D341Med (cell line): Measurements from ENCODE around the gene IPO13.
A peak's percentile ranks its signal among the peaks of the same experiment; 100 is the strongest.

Experiments
- DNase-seq: peaks from one replicate; pipeline ENCODE4 v3.0.0; 2012; ENCODE audit warnings: low spot score

Gene IPO13

DNA sequence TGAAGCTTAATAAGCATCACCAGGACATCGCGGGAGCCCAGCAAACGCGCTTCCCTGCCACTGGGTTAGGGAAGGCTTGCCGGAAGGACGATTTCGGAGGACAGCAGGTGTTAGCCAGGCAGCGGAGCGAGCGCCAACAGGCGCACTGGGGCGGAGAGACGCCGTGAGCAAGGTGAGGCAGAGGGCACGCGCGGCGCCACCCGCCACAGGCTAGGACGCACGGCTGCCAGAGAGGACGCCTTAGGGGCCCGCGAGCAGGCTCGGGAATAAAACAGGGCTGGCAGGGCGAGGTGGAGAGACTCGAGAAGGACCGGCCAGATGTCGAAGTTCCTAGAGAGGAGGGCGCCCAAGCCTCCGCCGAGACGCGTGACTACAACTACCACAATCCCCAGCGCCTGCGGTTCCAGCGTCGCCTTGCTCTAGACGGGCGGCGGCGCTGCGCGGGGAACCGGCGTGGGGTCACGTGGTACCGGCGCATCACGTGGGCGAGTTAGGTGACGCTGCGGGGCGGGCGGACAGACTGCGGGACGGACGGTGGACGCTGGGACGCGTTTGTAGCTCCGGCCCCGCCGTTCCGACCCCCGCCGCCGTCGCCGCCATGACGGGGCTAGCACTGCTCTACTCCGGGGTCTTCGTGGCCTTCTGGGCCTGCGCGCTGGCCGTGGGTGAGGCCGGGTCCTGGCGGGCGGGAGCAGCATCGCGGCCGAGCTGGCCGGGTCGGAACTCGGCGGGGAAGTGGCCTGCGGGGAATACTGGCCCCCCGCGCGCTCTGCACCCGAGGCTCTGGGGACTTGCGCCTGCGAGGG lies 27.9 kb downstream of the IPO13 start, which contains the start of gene ATP6V0B:
Gene ATP6V0B, plus strand, starts transcription at position 518 of the 806 bp plus-strand sequence. Its CDS starts 81 bp downstream, at position 599.
- DNase-seq: peak; percentile 93

DNA sequence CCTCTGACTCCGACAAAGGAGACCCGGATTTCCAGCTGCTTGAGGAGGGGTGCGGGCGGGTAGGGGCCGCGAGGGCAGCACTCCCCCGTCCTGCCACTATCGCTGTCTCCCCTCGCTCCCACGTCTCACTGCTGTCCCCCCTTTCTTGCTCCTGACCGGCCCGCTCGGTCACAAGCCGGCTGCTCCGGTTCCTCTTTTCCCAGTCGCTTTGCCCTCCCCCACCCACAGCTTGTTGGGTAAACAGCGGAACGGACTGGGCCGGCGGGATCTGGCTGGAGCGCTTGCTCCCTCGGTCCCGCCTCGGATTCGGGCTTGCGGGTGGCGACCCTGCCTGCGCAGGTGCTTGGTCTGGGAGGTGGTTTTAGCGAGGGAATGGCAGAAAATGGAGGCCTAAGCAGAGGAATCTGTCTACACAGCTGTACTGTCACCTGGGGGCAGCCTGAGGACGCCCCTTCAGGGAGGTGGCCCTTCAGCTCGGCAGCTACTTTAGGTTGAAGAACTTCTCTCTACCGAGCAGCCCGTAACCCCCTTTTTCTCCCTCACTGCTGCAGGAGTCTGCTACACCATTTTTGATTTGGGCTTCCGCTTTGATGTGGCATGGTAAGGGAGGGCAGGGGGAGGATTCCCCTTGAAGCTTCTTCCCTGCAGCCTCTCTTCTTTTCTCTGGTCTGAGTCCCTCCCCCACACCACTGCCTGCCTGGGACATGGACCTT lies 28.7 kb downstream of the IPO13 start:
- no peak for DNase-seq

DNA sequence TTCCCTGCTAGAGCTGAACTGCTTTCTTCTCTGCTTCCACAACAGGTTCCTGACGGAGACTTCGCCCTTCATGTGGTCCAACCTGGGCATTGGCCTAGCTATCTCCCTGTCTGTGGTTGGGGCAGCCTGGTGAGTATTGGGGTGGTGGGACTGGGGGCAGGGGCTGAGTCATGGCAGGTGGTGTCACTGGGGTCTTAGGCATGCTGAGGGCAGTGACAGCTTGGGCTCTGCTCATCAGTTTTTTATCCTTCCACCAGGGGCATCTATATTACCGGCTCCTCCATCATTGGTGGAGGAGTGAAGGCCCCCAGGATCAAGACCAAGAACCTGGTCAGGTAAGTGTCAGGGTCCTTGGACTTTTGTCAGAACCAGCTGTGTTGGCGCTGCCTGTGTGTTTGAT lies 29.3 kb downstream of the IPO13 start:
- no peak for DNase-seq

DNA sequence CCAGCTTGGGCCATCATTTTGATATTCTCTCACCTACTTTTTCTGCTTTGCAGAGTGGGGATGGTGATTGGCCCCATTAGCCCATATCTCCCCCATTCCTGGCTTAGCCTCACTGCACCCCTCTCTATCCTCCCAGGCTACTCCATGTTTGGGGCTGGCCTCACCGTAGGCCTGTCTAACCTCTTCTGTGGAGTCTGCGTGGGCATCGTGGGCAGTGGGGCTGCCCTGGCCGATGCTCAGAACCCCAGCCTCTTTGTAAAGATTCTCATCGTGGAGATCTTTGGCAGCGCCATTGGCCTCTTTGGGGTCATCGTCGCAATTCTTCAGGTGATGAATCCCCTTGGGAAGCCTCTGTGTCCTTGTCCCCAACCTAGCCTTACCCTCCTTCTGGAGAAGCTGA lies 30.1 kb downstream of the IPO13 start:
- no peak for DNase-seq

DNA sequence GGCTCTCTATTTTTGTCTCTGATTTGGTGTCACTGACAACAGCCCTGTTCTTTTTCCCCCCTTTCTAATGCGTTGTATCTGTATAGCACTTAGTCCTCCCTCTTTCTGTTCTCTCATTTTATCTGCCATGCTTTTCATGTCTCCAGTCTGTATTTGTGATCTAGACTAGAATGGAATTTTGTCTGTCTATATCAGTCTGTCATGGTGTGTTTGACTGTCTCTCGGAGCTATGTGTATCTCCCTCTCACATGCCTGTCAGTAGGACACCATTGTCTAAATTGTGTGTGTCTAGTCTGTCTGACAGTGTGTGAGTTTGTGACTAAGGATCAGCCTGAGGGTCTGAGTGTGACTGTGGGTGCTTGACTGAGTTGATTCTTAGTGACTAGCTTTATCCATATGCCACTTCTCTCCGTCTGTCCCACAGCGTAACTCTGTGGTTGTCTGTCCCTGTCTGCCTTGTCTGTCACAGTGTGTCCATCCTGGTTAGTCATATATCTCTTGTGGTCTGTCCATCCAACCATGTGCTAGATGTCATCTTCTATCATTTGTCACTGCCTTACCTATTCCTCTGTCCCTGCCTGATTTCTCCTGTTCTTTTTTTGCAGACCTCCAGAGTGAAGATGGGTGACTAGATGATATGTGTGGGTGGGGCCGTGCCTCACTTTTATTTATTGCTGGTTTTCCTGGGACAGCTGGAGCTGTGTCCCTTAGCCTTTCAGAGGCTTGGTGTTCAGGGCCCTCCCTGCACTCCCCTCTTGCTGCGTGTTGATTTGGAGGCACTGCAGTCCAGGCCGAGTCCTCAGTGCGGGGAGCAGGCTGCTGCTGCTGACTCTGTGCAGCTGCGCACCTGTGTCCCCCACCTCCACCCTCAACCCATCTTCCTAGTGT lies 30.9 kb downstream of the IPO13 start:
- DNase-seq: no peak

DNA sequence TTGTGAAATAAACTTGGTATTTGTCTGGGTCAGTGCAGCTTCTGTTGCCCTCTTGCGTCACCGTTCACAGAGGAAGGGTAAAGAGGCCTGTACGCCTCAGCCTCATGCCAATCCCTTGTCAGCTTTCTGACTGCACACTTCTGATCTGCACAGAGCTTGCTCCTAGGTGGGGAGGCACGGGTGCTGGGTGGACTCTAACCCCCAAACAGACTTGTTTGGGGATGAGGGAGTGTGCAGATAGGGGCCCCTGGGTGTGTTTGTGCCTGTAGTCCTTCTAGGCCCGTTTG lies 31.5 kb downstream of the IPO13 start:
- DNase-seq: no peak

DNA sequence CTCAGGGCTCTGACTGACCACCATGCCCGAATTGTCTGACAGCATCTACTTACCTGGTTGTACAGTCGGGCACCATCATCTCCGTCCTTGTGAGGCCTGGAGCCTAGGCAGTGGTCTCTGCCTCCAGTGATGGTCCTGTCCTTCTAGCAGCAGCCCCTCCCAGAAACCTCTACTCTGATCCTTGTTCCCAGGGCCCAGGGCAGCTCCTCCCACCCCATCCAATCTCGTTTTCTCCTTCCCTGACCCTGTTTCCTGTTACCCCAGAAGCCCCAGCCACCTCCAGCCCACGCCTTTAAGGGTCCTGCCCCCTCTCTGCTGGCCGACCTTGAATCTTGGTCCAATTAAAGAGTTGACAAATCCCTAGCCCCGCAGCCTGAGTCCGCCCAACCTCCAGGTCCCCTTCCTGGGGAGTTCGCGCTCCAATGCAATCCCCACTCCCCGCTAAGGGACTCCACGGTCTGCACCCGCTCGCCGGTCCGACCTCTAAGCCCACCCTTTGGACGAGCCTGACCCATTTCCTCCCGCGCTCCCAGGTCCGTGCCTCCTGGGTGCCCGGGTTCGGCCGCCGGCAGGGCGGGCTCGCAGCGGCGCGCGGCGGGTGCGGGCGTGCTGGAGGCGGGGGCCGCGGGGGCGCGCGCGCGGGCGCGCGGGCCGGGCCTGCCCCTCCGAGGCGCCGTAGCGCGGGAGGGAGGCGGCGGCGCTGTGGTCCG lies 32.0 kb downstream of the IPO13 start, which contains the start of gene B4GALT2:
Gene B4GALT2, plus strand, starts transcription at position 660 of the 710 bp plus-strand sequence. CDS start 1,951 bp downstream, outside the sequence.
- DNase-seq: peak; percentile 91

DNA sequence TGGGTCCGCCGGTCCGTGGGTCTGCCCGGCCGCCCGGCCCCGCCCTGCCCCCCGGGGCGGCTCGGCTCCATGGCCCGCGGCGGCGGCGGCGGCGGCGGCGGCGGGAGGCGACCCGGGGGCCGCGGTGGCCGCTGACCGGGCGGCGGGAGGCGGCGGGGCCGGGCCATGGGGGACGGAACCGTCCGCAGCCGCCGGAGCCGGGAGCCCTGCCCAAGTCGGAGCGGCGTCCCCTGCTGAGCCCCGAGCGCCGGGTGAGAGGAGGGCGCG lies 32.4 kb downstream of the IPO13 start:
- no peak for DNase-seq

DNA sequence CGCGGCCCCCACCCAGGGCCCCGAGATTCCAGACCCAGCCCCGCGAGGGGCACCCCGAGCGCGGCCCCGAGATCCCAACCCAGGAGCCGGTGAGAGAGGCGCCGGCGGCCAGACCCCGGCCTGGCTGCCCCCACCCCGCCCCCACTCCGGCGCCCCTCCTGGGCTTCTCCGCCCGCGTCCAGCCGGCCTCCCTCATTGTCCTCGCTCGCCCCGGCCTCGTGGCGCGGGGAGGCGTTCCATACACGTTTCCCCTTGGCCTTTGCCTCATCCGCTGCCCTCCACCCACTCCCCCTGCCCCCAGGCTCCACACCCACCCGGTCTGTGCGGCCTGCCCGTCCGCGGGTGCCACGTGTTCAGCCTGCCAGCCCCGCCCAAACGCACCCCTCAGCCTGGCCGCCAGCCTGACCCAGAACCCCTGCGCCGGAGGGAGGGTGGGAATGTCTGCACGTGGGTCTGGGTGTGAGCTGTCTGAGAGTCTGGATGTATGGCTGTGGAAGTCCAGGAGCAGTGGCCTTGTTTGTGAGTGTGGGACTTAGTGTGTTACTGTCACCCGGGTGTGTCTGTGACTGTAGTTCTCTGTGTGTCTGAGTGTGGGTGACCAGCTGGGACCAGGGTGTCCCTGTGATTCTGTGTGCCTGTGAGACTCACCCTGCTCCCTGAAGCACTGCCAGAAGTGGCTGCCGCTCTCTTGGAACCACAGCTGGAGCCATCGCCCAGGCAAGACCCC lies 32.9 kb downstream of the IPO13 start:
- DNase-seq: peak; percentile 68

DNA sequence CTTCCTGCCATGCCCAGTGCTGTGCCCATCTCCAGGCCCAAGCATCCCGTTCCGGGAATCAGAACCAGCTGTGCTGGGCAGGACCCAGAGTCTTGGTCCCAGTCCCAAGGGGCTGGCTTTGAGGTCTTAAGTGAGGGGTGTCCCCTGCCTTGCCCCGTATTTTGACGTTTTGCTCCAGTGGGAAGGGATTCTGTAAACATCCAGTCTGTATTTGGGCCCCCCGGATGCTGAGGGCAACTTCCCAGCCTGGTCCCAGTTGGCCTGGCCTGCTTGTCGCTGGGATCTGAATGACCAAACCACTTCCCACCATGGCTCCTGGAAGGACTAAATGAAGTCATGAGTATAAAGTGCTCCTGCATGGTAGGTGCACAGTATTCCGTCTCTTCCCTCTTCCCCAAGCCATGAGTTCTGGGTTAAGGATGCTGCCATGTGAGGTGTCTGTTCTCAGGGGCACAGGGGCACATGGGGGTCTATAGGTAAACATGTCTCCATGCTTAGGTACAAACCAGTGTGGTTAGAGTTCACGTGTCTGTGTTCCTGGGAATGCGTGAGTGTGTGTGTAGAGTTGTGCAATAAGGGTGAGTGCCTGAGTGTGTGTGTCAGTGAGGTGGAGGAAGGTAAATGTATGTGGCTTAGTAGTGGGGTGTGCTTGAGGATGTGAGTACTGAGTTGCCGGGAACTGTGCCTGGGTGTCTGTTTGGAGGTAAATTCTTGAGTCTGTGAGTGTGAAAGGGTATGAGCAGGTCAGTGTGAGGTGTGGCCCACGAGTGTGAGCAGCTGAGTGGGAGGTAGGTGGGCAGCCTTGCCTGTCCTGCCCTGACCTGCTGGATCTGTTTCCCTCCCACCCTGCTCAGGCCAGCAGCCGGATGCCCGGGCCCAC lies 33.7 kb downstream of the IPO13 start:
- DNase-seq: no peak

DNA sequence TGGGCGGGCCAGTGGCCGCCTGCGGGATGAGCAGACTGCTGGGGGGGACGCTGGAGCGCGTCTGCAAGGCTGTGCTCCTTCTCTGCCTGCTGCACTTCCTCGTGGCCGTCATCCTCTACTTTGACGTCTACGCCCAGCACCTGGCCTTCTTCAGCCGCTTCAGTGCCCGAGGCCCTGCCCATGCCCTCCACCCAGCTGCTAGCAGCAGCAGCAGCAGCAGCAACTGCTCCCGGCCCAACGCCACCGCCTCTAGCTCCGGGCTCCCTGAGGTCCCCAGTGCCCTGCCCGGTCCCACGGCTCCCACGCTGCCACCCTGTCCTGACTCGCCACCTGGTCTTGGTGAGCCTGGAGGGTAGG lies 34.4 kb downstream of the IPO13 start:
- no peak for DNase-seq

DNA sequence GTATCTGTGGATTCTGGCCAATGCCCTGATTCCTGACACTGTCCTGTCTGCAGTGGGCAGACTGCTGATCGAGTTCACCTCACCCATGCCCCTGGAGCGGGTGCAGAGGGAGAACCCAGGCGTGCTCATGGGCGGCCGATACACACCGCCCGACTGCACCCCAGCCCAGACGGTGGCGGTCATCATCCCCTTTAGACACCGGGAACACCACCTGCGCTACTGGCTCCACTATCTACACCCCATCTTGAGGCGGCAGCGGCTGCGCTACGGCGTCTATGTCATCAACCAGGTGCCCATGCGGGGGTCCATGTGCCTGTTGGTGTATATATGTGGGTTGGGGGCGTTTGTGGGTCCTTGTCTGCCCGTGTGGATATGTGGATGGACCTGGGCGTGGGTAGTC lies 34.9 kb downstream of the IPO13 start:
- DNase-seq: no peak

DNA sequence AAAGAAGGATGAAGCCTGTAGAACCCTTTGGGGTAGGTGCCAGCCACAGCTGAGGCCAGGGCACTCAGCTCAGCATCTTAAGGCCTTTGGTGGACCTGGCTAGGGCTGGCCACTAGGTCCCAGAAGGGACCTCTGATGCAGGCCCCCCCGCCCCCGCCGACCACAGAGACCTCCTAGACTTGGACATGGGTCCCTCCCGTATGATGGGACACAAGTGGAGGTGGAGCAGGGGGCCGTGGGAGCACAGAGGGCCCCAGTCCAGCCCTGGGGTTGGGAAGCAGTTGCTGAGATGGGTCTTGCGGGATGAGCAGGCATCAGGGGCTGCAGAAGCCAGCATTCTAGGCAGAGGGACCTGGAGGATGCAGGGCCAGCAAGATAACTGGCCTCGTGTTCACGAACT lies 35.5 kb downstream of the IPO13 start:
- no peak for DNase-seq

DNA sequence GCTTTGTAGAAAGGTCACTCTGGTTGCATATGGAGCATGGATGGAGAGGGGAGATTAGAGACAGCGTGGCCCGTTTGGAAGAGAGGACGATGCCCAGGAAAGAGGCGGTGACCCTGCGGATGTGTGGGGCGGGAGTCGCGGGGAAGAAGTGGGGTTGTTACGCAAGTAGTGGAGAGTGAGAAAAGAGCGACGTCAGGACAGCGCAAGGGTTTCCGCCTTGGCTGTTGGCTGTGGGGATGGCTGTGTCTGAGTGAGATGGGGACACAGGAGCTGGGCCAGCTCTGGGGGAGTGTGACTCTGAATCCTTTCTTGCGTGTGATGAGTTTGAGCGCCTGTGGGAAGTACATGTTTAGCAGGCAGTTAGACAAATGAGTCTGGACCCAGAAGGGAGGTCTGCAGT lies 36.1 kb downstream of the IPO13 start:
- DNase-seq: no peak

DNA sequence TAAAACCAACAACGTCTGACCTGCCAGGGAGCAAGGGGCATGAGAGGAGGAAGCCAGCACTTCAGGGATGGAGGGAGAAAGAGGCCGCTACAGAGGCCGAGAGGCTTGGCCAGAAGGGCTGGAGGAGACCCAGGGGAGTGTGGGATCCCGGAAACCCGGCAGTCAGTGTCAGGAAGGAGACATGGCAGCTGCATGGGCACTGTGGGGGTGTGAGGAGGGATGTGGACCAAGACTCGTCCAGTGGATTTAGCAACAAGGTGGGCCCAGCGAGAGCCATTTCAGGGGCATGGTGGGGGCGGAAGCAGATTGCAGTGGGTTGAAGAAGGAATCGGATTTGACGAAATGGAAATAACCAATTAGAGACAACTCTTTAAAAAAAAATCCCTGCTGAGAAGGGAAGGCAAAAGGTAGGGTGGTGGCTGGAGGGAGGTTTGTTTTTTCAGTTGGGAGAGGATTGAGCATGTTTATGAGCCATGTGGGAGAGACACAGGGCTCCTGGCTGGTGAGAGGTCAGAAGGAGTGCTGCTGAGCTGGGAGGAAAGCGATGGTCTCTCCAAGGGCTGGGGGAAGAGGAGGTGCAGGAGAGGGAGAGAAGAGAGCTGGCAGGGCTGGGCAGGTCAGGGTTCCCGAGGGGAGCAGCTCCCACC lies 36.6 kb downstream of the IPO13 start:
- DNase-seq: no peak

DNA sequence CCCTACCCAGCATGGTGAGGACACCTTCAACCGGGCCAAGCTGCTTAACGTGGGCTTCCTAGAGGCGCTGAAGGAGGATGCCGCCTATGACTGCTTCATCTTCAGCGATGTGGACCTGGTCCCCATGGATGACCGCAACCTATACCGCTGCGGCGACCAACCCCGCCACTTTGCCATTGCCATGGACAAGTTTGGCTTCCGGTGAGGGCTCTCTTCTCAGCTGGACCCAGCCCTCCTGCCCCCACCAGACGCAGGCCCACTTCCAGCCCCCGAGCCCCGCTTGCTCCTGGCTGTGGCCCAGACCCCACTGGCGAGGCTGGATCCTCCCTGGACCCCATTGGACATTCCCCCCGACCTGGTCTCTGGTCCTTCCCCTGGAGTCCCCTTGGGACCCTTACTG lies 38.1 kb downstream of the IPO13 start:
- no peak for DNase-seq

DNA sequence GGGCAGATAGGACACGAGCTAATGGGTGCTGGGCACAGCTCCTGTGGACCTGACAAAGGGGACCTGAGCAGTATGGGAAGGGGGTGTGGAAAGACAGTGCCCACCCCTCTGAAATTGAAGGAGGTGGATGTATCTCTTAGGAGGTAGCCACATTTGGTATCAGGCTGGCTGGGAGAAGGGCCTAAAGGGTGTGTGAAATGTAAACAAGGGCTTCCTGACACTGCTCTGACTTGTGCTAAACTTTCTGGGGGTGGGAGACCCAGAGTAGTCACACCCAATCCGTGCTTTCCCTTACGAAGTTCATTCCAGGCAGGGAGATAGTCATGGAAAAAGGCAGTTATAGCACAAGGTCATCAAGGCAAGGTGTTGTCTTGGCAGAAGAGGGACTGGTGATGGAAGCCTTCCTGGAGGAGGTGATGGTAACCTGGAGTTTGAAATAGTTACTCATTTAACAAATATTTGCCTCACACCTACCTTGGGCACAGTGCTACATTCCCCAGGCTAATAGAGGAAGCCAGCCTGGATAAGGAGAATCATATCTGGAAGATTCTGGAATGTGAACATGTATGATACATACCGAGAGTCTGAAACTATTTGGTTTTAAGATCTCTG lies 39.3 kb downstream of the IPO13 start:
- DNase-seq: no peak

DNA sequence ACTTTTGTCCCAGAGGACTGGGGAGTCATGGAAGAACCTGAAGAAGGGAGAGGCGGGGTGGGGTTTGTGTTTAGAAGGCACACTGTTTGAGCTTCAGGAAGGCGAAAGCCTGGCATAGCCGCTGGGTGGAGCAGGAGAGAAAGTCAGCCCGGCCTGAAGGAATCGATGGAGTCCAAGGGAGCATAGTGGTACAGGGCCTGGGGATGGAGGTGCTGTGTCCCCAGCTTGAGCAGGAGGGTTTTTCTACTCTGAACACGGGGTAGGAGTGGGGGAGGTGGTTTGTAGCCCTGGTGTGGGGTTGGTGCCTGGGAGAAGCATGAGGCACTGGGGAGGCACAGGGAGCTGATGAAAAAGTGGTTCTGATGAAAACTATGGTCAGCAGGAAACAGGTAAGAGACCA lies 40.0 kb downstream of the IPO13 start:
- DNase-seq: no peak

DNA sequence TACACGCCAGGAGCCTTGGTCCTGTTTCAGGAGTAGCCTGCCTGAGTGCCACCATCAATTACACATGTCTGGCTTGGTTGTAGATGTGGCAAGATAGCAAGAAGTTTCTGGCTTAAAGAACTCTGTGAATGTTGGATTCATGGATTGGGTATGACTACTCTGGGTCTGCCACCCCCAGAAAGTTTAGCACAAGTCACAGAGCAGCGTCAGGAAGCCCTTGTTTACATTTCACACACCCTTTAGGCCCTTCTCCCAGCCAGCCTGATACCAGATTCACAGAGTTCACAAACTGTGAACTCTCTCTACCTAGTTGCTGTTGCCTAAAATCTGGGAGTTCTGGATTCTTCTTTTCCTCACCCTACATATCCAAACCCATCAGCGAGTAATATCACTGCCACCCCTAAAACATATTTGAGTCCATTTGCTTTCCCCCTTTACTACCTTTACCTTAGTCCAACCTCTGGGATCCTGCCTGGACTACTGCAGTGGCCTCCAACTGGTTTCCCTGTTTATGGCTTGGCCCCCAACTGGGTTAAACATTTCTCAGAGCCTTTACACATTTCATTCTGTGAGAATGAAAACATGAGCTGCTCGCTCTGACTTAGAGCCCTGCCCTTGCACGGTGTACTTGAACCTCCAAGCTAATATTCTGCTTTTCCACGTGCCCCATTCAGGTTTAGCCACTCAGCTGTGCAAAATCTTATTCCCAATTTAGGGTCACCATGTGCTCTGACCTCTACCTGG lies 40.6 kb downstream of the IPO13 start:
- DNase-seq: no peak
